Trophoblast cell (in vitro differentiated cells and primary cell): ENCODE data around the gene TRPM6.
A peak's percentile ranks its signal among the peaks of the same experiment; 100 is the strongest.

ENCODE experiments used
- DNase-seq, 2 donors: peaks; one replicate each; pipeline ENCODE4 v3.0.0-alpha.2; 2016
- H2AFZ ChIP-seq: 2 replicates; pipeline ENCODE4 v1.6.1; 2013; ENCODE audit warnings: low read length, moderate library complexity, mild to moderate bottlenecking; ENCODE audit not compliant: insufficient read depth, poor library complexity
- H2AK5ac ChIP-seq: 2 replicates; pipeline ENCODE4 v1.6.1; 2013; ENCODE audit warnings: mild to moderate bottlenecking, low read length
- H2BK120ac ChIP-seq: 2 replicates; pipeline ENCODE4 v1.6.1; 2013; ENCODE audit warnings: low read length, mild to moderate bottlenecking, moderate library complexity; ENCODE audit not compliant: insufficient read depth, poor library complexity
- H2BK12ac ChIP-seq: 2 replicates; pipeline ENCODE4 v1.6.1; 2013; ENCODE audit warnings: mild to moderate bottlenecking, low read length, moderate library complexity
- H2BK5ac ChIP-seq: 2 replicates; pipeline ENCODE4 v1.6.1; 2013; ENCODE audit warnings: low read length, low read depth, moderate library complexity, mild to moderate bottlenecking; ENCODE audit not compliant: poor library complexity
- H3K14ac ChIP-seq: 2 replicates; pipeline ENCODE4 v1.6.1; 2013; ENCODE audit warnings: mild to moderate bottlenecking, low read length
- H3K18ac ChIP-seq: 2 replicates; pipeline ENCODE4 v1.6.1; 2013; ENCODE audit warnings: mild to moderate bottlenecking, low read length
- H3K23ac ChIP-seq: 2 replicates; pipeline ENCODE4 v1.6.1; 2013; ENCODE audit warnings: low read length
- H3K27ac ChIP-seq: 2 replicates; pipeline ENCODE4 v1.5.1; 2013; ENCODE audit warnings: low read depth, mild to moderate bottlenecking, inconsistent platforms, low read length, moderate library complexity
- H3K27me3 ChIP-seq: 2 replicates; pipeline ENCODE4 v1.6.1; 2013; ENCODE audit warnings: inconsistent platforms, mild to moderate bottlenecking, low read length, moderate library complexity; ENCODE audit not compliant: insufficient read depth
- H3K36me3 ChIP-seq, 2 experiments: 1 replicate in 1 of 2; 2 replicates in 1 of 2; pipeline ENCODE4 v1.6.1; 2013; ENCODE audit warnings: low read length in 2 of 2, mild to moderate bottlenecking in 2 of 2, moderate library complexity in 1 of 2; ENCODE audit not compliant: insufficient read depth in 2 of 2, control insufficient read depth in 1 of 2
- H3K4ac ChIP-seq: 2 replicates; pipeline ENCODE4 v1.6.1; 2013; ENCODE audit warnings: low read depth, mild to moderate bottlenecking, low read length, moderate library complexity
- H3K4me1 ChIP-seq, 2 experiments: 1 replicate in 1 of 2; 2 replicates in 1 of 2; pipeline ENCODE4 v1.6.1; 2013; ENCODE audit warnings: low read length in 2 of 2, mild to moderate bottlenecking in 2 of 2, moderate library complexity in 1 of 2; ENCODE audit not compliant: insufficient read depth in 2 of 2, control insufficient read depth in 1 of 2
- H3K4me2 ChIP-seq: 2 replicates; pipeline ENCODE4 v1.6.1; 2013; ENCODE audit warnings: inconsistent platforms, mild to moderate bottlenecking, low read length, moderate library complexity
- H3K4me3 ChIP-seq: 2 replicates; pipeline ENCODE4 v1.5.1; 2013; ENCODE audit warnings: mild to moderate bottlenecking, low read depth, low read length, inconsistent platforms
- H3K79me1 ChIP-seq: one replicate; pipeline ENCODE4 v1.6.1; 2013; ENCODE audit warnings: low read length
- H3K79me2 ChIP-seq: 2 replicates; pipeline ENCODE4 v1.6.1; 2013; ENCODE audit warnings: low read length, mild to moderate bottlenecking; ENCODE audit not compliant: control insufficient read depth, insufficient read depth, poor library complexity
- H3K9ac ChIP-seq: 2 replicates; pipeline ENCODE4 v1.6.1; 2013; ENCODE audit warnings: mild to moderate bottlenecking, low read length
- H3K9me3 ChIP-seq: 2 replicates; pipeline ENCODE4 v1.6.1; 2013; ENCODE audit warnings: low read depth, mild to moderate bottlenecking, control low read depth, inconsistent platforms, low read length; ENCODE audit not compliant: insufficient read depth
- H4K12ac ChIP-seq: 2 replicates; pipeline ENCODE4 v1.6.1; 2013; ENCODE audit warnings: low read depth, mild to moderate bottlenecking, low read length, moderate library complexity
- H4K8ac ChIP-seq: 2 replicates; pipeline ENCODE4 v1.6.1; 2013; ENCODE audit warnings: low read depth, mild to moderate bottlenecking, low read length, moderate library complexity
- H4K91ac ChIP-seq: one replicate; pipeline ENCODE4 v1.6.1; 2013; ENCODE audit warnings: low read depth, mild to moderate bottlenecking, low read length, moderate library complexity
- WGBS: extraction: QIAGEN DNeasy Blood & Tissue Kit; methylation state at CpG from one replicate; pipeline ENCODE4 v1.1.7; 2013; ENCODE audit warnings: missing lambda C conversion rate; ENCODE audit not compliant: insufficient read length, insufficient coverage; ENCODE audit errors: extremely low coverage; 5-methylcytosine and 5-hydroxymethylcytosine counted together

Gene TRPM6

DNA sequence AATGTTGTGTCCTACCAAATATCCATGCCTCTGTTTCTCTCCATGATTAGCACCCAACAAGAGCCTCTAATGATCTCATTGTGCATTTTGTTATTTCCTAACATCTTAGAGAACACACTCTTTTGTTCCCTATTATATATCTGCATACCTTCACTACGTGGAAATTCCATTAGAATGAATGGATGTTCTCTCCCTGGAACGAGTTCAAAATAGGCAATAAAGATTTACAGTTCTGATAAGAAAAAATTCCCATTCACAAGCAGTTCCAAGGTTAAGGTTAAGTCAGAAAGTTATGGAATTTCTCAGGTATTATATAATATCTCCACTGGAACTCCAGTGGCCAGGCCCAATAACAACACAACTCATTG is 83.7 kb downstream of the TRPM6 start:
- no peaks in the 10 kb centered on the region for H3K36me3 ChIP-seq
- H4K8ac ChIP-seq = no peak overlapping the region
- no peak overlapping the region for H3K4ac ChIP-seq
- DNase-seq = peak in 1 of 2 donors; percentile 79
- WGBS = no CpG with 5 or more reads among the region's 2 CpGs
- H2AFZ ChIP-seq = no peak overlapping the region
- no peak overlapping the region for H3K4me2 ChIP-seq
- no peak overlapping the region for H3K27ac ChIP-seq
- no peak overlapping the region for H3K23ac ChIP-seq
- no peak overlapping the region for H4K12ac ChIP-seq
- no peaks in the 10 kb centered on the region for H3K4me1 ChIP-seq
- H3K4me3 ChIP-seq = no peak overlapping the region
- H3K9ac ChIP-seq = no peak overlapping the region
- H3K79me1 ChIP-seq = no peaks in the 10 kb centered on the region
- H3K14ac ChIP-seq = no peak overlapping the region
- H3K27me3 ChIP-seq = no peaks in the 10 kb centered on the region
- no peak overlapping the region for H4K91ac ChIP-seq
- H2AK5ac ChIP-seq = no peak overlapping the region
- no peak overlapping the region for H2BK12ac ChIP-seq
- no peaks in the 10 kb centered on the region for H3K9me3 ChIP-seq
- H3K18ac ChIP-seq = no peak overlapping the region
- no peaks in the 10 kb centered on the region for H3K79me2 ChIP-seq
- no peak overlapping the region for H2BK120ac ChIP-seq
- no peak overlapping the region for H2BK5ac ChIP-seq

DNA sequence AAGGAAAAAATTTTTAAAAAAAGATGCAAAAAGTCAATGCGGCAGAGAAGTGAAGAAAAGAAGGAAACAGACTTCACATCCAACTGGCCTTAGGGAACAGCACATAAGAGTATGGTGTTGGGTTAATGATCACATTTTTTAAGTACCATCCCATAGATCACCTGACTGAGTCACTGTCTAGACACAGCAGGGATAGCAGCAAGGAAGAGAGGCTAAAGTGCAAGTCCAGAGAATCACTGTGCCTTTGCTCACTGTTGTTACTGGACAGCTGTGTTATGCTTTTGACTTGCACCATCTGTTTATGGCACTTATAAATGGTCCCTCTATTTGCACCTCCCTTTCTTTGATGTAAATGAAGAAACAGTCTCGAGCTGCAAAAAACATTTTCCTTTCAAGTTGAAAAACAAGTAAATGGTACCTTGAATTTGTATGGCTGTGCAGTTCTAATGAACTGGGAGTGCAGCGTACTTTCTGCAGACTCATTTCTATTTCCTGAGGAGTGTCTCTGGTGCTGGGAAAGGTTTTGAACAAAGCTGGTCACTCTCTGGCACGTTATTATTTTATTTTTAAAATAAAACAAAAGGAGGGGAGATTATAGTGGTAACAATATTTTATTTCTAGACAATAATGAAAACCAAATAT is 84.2 kb downstream of the TRPM6 start:
- no CpG with 5 or more reads among the region's 4 CpGs for WGBS
- Histone ChIP-seq H2AK5ac (no peak overlapping the region), H3K36me3 (no peaks in the 10 kb centered on the region)

DNA sequence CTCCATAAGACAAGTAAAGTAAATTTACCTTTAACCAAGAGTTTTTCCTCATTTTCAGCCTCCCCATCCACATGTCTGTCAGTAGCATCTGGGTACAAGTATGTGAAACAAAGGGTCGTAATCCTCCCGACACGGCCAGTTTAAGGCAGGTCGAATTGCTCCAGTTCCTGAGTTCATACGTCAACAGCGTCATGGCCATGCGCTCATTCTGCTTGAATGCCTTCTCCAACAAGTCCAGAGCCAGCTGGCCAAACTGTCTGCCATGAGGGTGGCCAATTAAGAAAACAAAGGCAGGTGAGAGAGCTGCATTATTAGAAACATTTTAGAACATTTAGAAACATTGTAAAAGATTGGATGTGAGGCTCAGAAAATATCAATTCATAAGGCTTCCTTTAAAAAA is 87.5 kb downstream of the TRPM6 start:
- H3K4me3 ChIP-seq = no peak overlapping the region
- no peak overlapping the region for H3K23ac ChIP-seq

More for the DNA sequence above, 84.2 kb downstream of the TRPM6 start:
- Histone ChIP-seq H3K9me3 (no peaks in the 10 kb centered on the region), H3K27me3 (no peaks in the 10 kb centered on the region), H4K91ac (no peak overlapping the region), H3K79me2 (no peaks in the 10 kb centered on the region), H3K14ac (no peak overlapping the region), H3K4me1 (no peaks in the 10 kb centered on the region), H3K23ac (no peak overlapping the region), H2BK12ac (no peak overlapping the region), H3K18ac (no peak overlapping the region), H3K9ac (no peak overlapping the region), H3K4me3 (no peak overlapping the region), H3K4ac (no peak overlapping the region), H2BK5ac (no peak overlapping the region), H3K27ac (no peak overlapping the region), H2AFZ (no peak overlapping the region), H2BK120ac (no peak overlapping the region), H4K8ac (no peak overlapping the region), H4K12ac (no peak overlapping the region), H3K4me2 (no peak overlapping the region), H3K79me1 (no peaks in the 10 kb centered on the region)
- peak; percentile 44 to 53 for DNase-seq

DNA sequence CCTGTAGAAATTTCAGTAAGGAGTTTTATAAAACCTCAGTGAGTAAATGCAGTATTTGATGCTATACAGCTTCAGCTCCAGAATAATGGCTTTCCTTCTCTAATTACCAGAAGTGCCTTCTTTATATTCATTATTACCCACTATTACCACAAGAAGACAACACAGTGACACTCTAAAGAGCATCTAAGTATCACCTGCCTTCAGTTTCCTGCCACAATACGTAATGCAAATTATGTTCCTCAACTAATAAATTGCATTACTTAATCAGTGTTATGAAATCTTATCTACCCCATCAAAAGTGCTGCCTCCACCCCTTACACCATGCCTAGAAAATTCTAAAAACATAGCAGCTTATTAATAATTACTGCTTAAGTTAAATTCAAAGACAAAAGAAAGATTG is 91.9 kb downstream of the TRPM6 start:
- Histone ChIP-seq H3K27me3 (no peaks in the 10 kb centered on the region), H4K91ac (no peak overlapping the region), H3K4me1 (no peaks in the 10 kb centered on the region), H3K36me3 (no peaks in the 10 kb centered on the region), H3K23ac (no peak overlapping the region), H3K4me3 (no peak overlapping the region), H3K79me1 (no peaks in the 10 kb centered on the region), H3K27ac (no peak overlapping the region), H4K8ac (no peak overlapping the region), H3K18ac (no peak overlapping the region), H3K79me2 (no peaks in the 10 kb centered on the region), H3K14ac (no peak overlapping the region), H2BK120ac (no peak overlapping the region), H3K4me2 (no peak overlapping the region), H4K12ac (no peak overlapping the region), H2BK5ac (no peak overlapping the region), H2AK5ac (no peak overlapping the region), H2AFZ (no peak overlapping the region), H3K9ac (no peak overlapping the region), H3K9me3 (no peaks in the 10 kb centered on the region), H3K4ac (no peak overlapping the region), H2BK12ac (no peak overlapping the region)
- no CpG with 5 or more reads among the region's 1 CpG for WGBS
- DNase-seq = no peak

More for the DNA sequence above, 87.5 kb downstream of the TRPM6 start:
- Histone ChIP-seq H3K79me1 (no peaks in the 10 kb centered on the region), H3K79me2 (no peaks in the 10 kb centered on the region), H3K36me3 (no peaks in the 10 kb centered on the region), H4K91ac (no peak overlapping the region), H3K14ac (no peak overlapping the region), H3K4me2 (no peak overlapping the region), H2BK120ac (no peak overlapping the region), H3K4me1 (no peaks in the 10 kb centered on the region), H2BK12ac (no peak overlapping the region), H3K27ac (no peak overlapping the region), H4K12ac (no peak overlapping the region), H3K9me3 (no peaks in the 10 kb centered on the region), H3K9ac (no peak overlapping the region), H3K27me3 (no peaks in the 10 kb centered on the region), H3K18ac (no peak overlapping the region), H4K8ac (no peak overlapping the region), H2AFZ (no peak overlapping the region), H2BK5ac (no peak overlapping the region), H3K4ac (no peak overlapping the region), H2AK5ac (no peak overlapping the region)
- no CpG with 5 or more reads among the region's 7 CpGs for WGBS
- peak in 1 of 2 donors; percentile 31 for DNase-seq
